ENCODE results near the gene TNS4. TPM values are rescaled to one million over a fixed set of nuclear protein-coding genes. Genes with fewer than 3 reads are reported as not detected.
A peak's percentile ranks its signal among the peaks of the same experiment; 100 is the strongest.

TNS4 gene
- total and polyA plus RNA-seq, 9 of the 15 experiments (the other 6 are each of a cell fraction or from before 2014, with no cell fraction given): 0.04 to 0.73 (median 0.24) TPM; not detected in 1

GRCh38 chr17:40496170-40496569 is 5.3 kb downstream of the TNS4 start:
- Histone ChIP-seq H2AFZ (ENCODE audit: low read depth, low read length) (no peak overlapping the region), H3K36me3 (ENCODE audit: control insufficient read depth, insufficient read depth, low read length) (no peaks in the 10 kb centered on the region), H3K27me3 (ENCODE audit: control insufficient read depth in 2 of 2, insufficient read depth in 2 of 2, low read length in 2 of 2) (no peaks in the 10 kb centered on the region), H3K4me1 (replicated peaks in 1 of 2; ENCODE audit: control insufficient read depth in 2 of 2, insufficient read depth in 2 of 2, low read length in 2 of 2) (peaks cover 2 to 16% of the 10 kb centered on the region in 2 experiments; a peak in 3 of 5 replicates), H3K4me3 (no peak overlapping the region), H3K9ac (ENCODE audit: insufficient read depth in 1 of 2, low read depth in 2 of 2, low read length in 2 of 2) (peak overlapping the region in 1 of 2 experiments; percentile 4; a peak in 1 of 4 replicates), H3K4me2 (ENCODE audit: insufficient read depth, low read length) (no peak overlapping the region), H3K79me2 (ENCODE audit: control insufficient read depth, insufficient read depth, low read length) (no peaks in the 10 kb centered on the region), H3K9me3 (replicated peaks; ENCODE audit: control insufficient read depth, insufficient read depth, low read depth, low read length) (no peaks in the 10 kb centered on the region), H3K27ac (ENCODE audit: extremely low read depth, low read depth, low read length) (no peak overlapping the region), H4K20me1 (replicated peaks; ENCODE audit: control insufficient read depth, insufficient read depth, low read length) (no peaks in the 10 kb centered on the region), H3K9me1 (ENCODE audit: control insufficient read depth, insufficient read depth, low read length) (no peaks in the 10 kb centered on the region)
- intact Hi-C loops (cut with micrococcal nuclease): no loop called here
- POLR2A ChIA-PET: interaction anchor here (1.2 kb wide), 1 partner anchor 20 kb away, joined by 3 read pairs; no protein-coding TSS in a partner anchor
- no TSS peak for BruUV-seq (replicated peaks)
- DNase-seq (ENCODE audit: extremely low read depth in 1 of 4, low spot score in 3 of 4) (no peak), FAIRE-seq (no peak), ATAC-seq (no peak)
- WGBS (ENCODE audit: insufficient coverage, low coverage, missing lambda C conversion rate): 54% methylated on average over 6 of the region's 6 CpGs
- TF ChIP-seq, protein P1, sequence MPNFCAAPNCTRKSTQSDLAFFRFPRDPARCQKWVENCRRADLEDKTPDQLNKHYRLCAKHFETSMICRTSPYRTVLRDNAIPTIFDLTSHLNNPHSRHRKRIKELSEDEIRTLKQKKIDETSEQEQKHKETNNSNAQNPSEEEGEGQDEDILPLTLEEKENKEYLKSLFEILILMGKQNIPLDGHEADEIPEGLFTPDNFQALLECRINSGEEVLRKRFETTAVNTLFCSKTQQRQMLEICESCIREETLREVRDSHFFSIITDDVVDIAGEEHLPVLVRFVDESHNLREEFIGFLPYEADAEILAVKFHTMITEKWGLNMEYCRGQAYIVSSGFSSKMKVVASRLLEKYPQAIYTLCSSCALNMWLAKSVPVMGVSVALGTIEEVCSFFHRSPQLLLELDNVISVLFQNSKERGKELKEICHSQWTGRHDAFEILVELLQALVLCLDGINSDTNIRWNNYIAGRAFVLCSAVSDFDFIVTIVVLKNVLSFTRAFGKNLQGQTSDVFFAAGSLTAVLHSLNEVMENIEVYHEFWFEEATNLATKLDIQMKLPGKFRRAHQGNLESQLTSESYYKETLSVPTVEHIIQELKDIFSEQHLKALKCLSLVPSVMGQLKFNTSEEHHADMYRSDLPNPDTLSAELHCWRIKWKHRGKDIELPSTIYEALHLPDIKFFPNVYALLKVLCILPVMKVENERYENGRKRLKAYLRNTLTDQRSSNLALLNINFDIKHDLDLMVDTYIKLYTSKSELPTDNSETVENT (CRISPR knock-in tag; IDR thresholded peaks at IDR 0.05): no peak
- TF ChIP-seq CHD1 (IDR thresholded peaks at IDR 0.05; ENCODE audit: low read length): no peak
- in situ Hi-C loops (cut with MboI): no loop called here
- CTCF ChIA-PET (ENCODE audit: low intra/inter-chr PET ratio): no interaction called here

- Histone ChIP-seq H3K4me2 (ENCODE audit: insufficient read depth, low read length) (no peak overlapping the region), H3K4me1 (replicated peaks in 1 of 2; ENCODE audit: control insufficient read depth in 2 of 2, insufficient read depth in 2 of 2, low read length in 2 of 2) (peaks cover 11 to 21% of the 10 kb centered on the region in 2 experiments; a peak in 4 of 5 replicates), H4K20me1 (replicated peaks; ENCODE audit: control insufficient read depth, insufficient read depth, low read length) (no peaks in the 10 kb centered on the region), H3K9me1 (ENCODE audit: control insufficient read depth, insufficient read depth, low read length) (no peaks in the 10 kb centered on the region), H2AFZ (ENCODE audit: low read depth, low read length) (no peak overlapping the region), H3K9me3 (replicated peaks; ENCODE audit: control insufficient read depth, insufficient read depth, low read depth, low read length) (no peaks in the 10 kb centered on the region), H3K36me3 (ENCODE audit: control insufficient read depth, insufficient read depth, low read length) (no peaks in the 10 kb centered on the region), H3K4me3 (no peak overlapping the region), H3K79me2 (ENCODE audit: control insufficient read depth, insufficient read depth, low read length) (no peaks in the 10 kb centered on the region), H3K27ac (ENCODE audit: extremely low read depth, low read depth, low read length) (no peak overlapping the region), H3K9ac (ENCODE audit: insufficient read depth in 1 of 2, low read depth in 2 of 2, low read length in 2 of 2) (no peak overlapping the region), H3K27me3 (ENCODE audit: control insufficient read depth in 2 of 2, insufficient read depth in 2 of 2, low read length in 2 of 2) (no peaks in the 10 kb centered on the region)
- 46% methylated on average over 5 of the region's 5 CpGs for WGBS (ENCODE audit: insufficient coverage, low coverage, missing lambda C conversion rate)
- TF ChIP-seq, protein P2, sequence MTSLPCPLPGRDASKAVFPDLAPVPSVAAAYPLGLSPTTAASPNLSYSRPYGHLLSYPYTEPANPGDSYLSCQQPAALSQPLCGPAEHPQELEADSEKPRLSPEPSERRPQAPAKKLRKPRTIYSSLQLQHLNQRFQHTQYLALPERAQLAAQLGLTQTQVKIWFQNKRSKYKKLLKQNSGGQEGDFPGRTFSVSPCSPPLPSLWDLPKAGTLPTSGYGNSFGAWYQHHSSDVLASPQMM (CRISPR knock-in tag; IDR thresholded peaks at IDR 0.05): no peak
- no peak for TF ChIP-seq ZNF184 (CRISPR knock-in tag; IDR thresholded peaks at IDR 0.05)
- TF ChIP-seq NR2C2 (CRISPR knock-in tag; IDR thresholded peaks at IDR 0.05): no peak
- TF ChIP-seq NR2C2 (tag; IDR thresholded peaks at IDR 0.05): no peak
- no peak for TF ChIP-seq IRF2 (CRISPR knock-in tag; IDR thresholded peaks at IDR 0.05)
- TF ChIP-seq DACH1 (IDR thresholded peaks at IDR 0.05; ENCODE audit: partially characterized antibody): no peak
- no peak for TF ChIP-seq NELFE (IDR thresholded peaks at IDR 0.05; ENCODE audit: insufficient read depth, insufficient read length)
- no peak for TF ChIP-seq ZBTB7A (IDR thresholded peaks at IDR 0.05; ENCODE audit: borderline replicate concordance, control insufficient read depth, low read depth, low read length)
- no peak for TF ChIP-seq ELF1 (tag; IDR thresholded peaks at IDR 0.05)
- no peak for TF ChIP-seq ZKSCAN3 (CRISPR knock-in tag; IDR thresholded peaks at IDR 0.05)
- TF ChIP-seq BCOR (IDR thresholded peaks at IDR 0.05): no peak
- ATAC-seq (no peak), FAIRE-seq (no peak), DNase-seq (ENCODE audit: extremely low read depth in 1 of 4, low spot score in 3 of 4) (no peak)
- POLR2A ChIA-PET: interaction anchor here (0.6 to 1.2 kb wide), 4 partner anchors 10 to 123 kb away, joined by 3 to 4 read pairs (median 3); no protein-coding TSS in a partner anchor
- intact Hi-C loops (cut with micrococcal nuclease): no loop called here
- no TSS peak for BruUV-seq (replicated peaks)
- CTCF ChIA-PET (ENCODE audit: low intra/inter-chr PET ratio): no interaction called here
- in situ Hi-C loops (cut with MboI): no loop called here
Observed at GRCh38 chr17:40495140-40495539, 6.3 kb downstream of the TNS4 start.

Data from K562 (cell line).